WTC11 (cell line): ENCODE measurements around the gene NPL. TPM values are rescaled to one million over a fixed set of nuclear protein-coding genes. Genes with fewer than 3 reads are reported as not detected.

ENCODE experiments used
- ATAC-seq: fragments of 200-7000 bp; cut with Tn5 transposase; 2 replicates; pipeline ENCODE4 v1.10.0; 2021; ENCODE audit warnings: mild to moderate bottlenecking, moderate library complexity
- CTCF ChIA-PET: fragments of 300-600 bp; sonication (Branson Sonifier 250); formaldehyde crosslinking; loops from one replicate; lab custom pipeline; 2021; ENCODE audit warnings: antibody characterized with exemption; lab: Charles Lee
- POLR2A ChIA-PET: fragments of 350-600 bp; sonication (Branson Sonifier 250); formaldehyde crosslinking; loops from one replicate; lab custom pipeline; 2021; ENCODE audit warnings: antibody characterized with exemption; lab: Charles Lee
- DNase-seq: peaks from one replicate; pipeline ENCODE4 v3.0.0; 2021; ENCODE audit warnings: low spot score
- H3K27ac Mint-ChIP-seq: 2 replicates; pipeline ENCODE4 v1.8.0; 2021; ENCODE audit warnings: mixed read lengths
- H3K27me3 Mint-ChIP-seq: 2 replicates; pipeline ENCODE4 v1.8.0; 2021; ENCODE audit warnings: low read depth, mild to moderate bottlenecking, moderate library complexity, mixed read lengths
- H3K36me3 Mint-ChIP-seq: 2 replicates; pipeline ENCODE4 v1.8.0; 2021; ENCODE audit warnings: mixed read lengths
- H3K4me1 Mint-ChIP-seq: 2 replicates; pipeline ENCODE4 v1.8.0; 2022; ENCODE audit warnings: mixed read lengths
- H3K4me3 Mint-ChIP-seq: 2 replicates; pipeline ENCODE4 v1.8.0; 2021; ENCODE audit warnings: mild to moderate bottlenecking, moderate library complexity, mixed read lengths
- H3K9me3 Mint-ChIP-seq: 2 replicates; pipeline ENCODE4 v1.8.0; 2021; ENCODE audit warnings: mixed read lengths
- AFF4 ChIP-seq: sonication (generic); formaldehyde crosslinking; IDR thresholded peaks from 2 replicates; pipeline ENCODE4 v1.8.1; 2023; ENCODE audit warnings: mild to moderate bottlenecking, missing genetic modification reagents, borderline replicate concordance
- ARID4B ChIP-seq: sonication (generic); formaldehyde crosslinking; IDR thresholded peaks from 2 replicates; pipeline ENCODE4 v1.8.0; 2023; ENCODE audit warnings: missing genetic modification reagents, mild to moderate bottlenecking, borderline replicate concordance
- CREB1 ChIP-seq: sonication (generic); formaldehyde crosslinking; IDR thresholded peaks from 2 replicates; pipeline ENCODE4 v1.8.0; 2023; ENCODE audit warnings: mild to moderate bottlenecking, missing genetic modification reagents
- ELF4 ChIP-seq: sonication (generic); formaldehyde crosslinking; IDR thresholded peaks from 2 replicates; pipeline ENCODE4 v1.8.1; 2022; ENCODE audit warnings: low read depth, mild to moderate bottlenecking, moderate library complexity, missing genetic modification reagents
- EMX1 ChIP-seq: fragments of 250-450 bp; sonication (Bioruptor Pico); IDR thresholded peaks from 2 replicates; pipeline ENCODE4 v1.8.0; 2021; ENCODE audit warnings: mild to moderate bottlenecking
- ERG ChIP-seq: fragments of 250-450 bp; sonication (Bioruptor Pico); IDR thresholded peaks from 2 replicates; pipeline ENCODE4 v1.8.0; 2021; ENCODE audit warnings: mild to moderate bottlenecking
- ETV6 ChIP-seq: sonication (generic); formaldehyde crosslinking; IDR thresholded peaks from 2 replicates; pipeline ENCODE4 v1.8.1; 2022; ENCODE audit warnings: mild to moderate bottlenecking, missing genetic modification reagents
- FOXJ3 ChIP-seq: sonication (generic); formaldehyde crosslinking; IDR thresholded peaks from 2 replicates; pipeline ENCODE4 v1.9.0; 2021; ENCODE audit warnings: missing genetic modification reagents, mild to moderate bottlenecking, borderline replicate concordance
- GRHL2 ChIP-seq: fragments of 250-450 bp; sonication (Bioruptor Pico); IDR thresholded peaks from 2 replicates; pipeline ENCODE4 v1.8.0; 2022; ENCODE audit warnings: mild to moderate bottlenecking, moderate library complexity; ENCODE audit not compliant: insufficient replicate concordance, severe bottlenecking
- GTF2I ChIP-seq: fragments of 250-450 bp; sonication (Bioruptor Pico); conservative IDR thresholded peaks from 2 replicates; pipeline ENCODE4 v1.4.0; 2021; ENCODE audit warnings: mild to moderate bottlenecking
- JUN ChIP-seq: sonication (generic); formaldehyde crosslinking; IDR thresholded peaks from 2 replicates; pipeline ENCODE4 v1.8.0; 2023; ENCODE audit warnings: mild to moderate bottlenecking, missing genetic modification reagents
- NR3C1 ChIP-seq: sonication (generic); formaldehyde crosslinking; conservative IDR thresholded peaks from 2 replicates; pipeline ENCODE4 v1.8.1; 2023; ENCODE audit warnings: low read depth, mild to moderate bottlenecking, missing genetic modification reagents
- PREB ChIP-seq: sonication (generic); formaldehyde crosslinking; IDR thresholded peaks from 2 replicates; pipeline ENCODE4 v1.8.1; 2022; ENCODE audit warnings: mild to moderate bottlenecking, missing genetic modification reagents, moderate library complexity, borderline replicate concordance
- SMAD4 ChIP-seq: sonication (generic); formaldehyde crosslinking; IDR thresholded peaks from 2 replicates; pipeline ENCODE4 v1.8.0; 2022; ENCODE audit warnings: mild to moderate bottlenecking, missing genetic modification reagents
- STAT6 ChIP-seq: sonication (generic); formaldehyde crosslinking; conservative IDR thresholded peaks from 2 replicates; pipeline ENCODE4 v1.8.1; 2023; ENCODE audit warnings: mild to moderate bottlenecking, low read depth, missing genetic modification reagents, moderate library complexity
- TCF7 ChIP-seq: sonication (generic); formaldehyde crosslinking; IDR thresholded peaks from 2 replicates; pipeline ENCODE4 v1.8.0; 2022; ENCODE audit warnings: mild to moderate bottlenecking, low read depth, missing genetic modification reagents, moderate library complexity
- USF1 ChIP-seq: sonication (generic); formaldehyde crosslinking; IDR thresholded peaks from 2 replicates; pipeline ENCODE4 v1.8.0; 2022; ENCODE audit warnings: mild to moderate bottlenecking, missing genetic modification reagents
- ZNF671 ChIP-seq: fragments of 250-450 bp; sonication (Bioruptor Pico); IDR thresholded peaks from 2 replicates; pipeline ENCODE4 v1.8.0; 2021; ENCODE audit warnings: mild to moderate bottlenecking
- total RNA-seq: library from RNA; stranded (reverse); gene quantifications from 3 replicates; pipeline ENCODE4 v1.2.3, GENCODE V29; 2021

NPL gene
- total RNA-seq, 1 experiment from 2014 or later: 3.6 TPM

- TF ChIP-seq STAT6 (CRISPR knock-in tag) (no peak), SMAD4 (CRISPR knock-in tag) (no peak), JUN (CRISPR knock-in tag) (no peak), TCF7 (CRISPR knock-in tag) (no peak), ELF4 (CRISPR knock-in tag) (no peak)
These were observed 34.8 kb upstream of the NPL start (continued) for GRCh38 chr1:182754543-182755314.

GRCh38 chr1:182755632-182756031, 33.9 kb upstream of the NPL start:
- DNase-seq (no peak), ATAC-seq (no peak)
- TF ChIP-seq ETV6 (CRISPR knock-in tag): no peak
- no peak for TF ChIP-seq CREB1 (CRISPR knock-in tag)
- no peak for TF ChIP-seq NR3C1 (CRISPR knock-in tag)
- TF ChIP-seq GTF2I (CRISPR knock-in tag): no peak
- no peak for TF ChIP-seq ZNF671 (CRISPR knock-in tag)
- no peak for TF ChIP-seq ERG (CRISPR knock-in tag)
- no peak for TF ChIP-seq USF1 (CRISPR knock-in tag)
- no peak for TF ChIP-seq FOXJ3 (CRISPR knock-in tag)
- Mint-ChIP-seq H3K9me3 (0 out of 2 replicates have a peak, but pooled peaks cover 4% of the 10 kb centered on the region), H3K27ac (no peak overlapping the region), H3K36me3 (no peaks in the 10 kb centered on the region), H3K4me1 (peaks cover 8% of the 10 kb centered on the region; the same call in 1 of the 2 replicates), H3K27me3 (no peaks in the 10 kb centered on the region), H3K4me3 (no peak overlapping the region)
- ChIA-PET CTCF (interaction anchor here (1.4 to 3.0 kb wide), 2 partner anchors 28 to 31 kb away, joined by 3 to 27 read pairs; no protein-coding TSS in a partner anchor), POLR2A (no interaction called here)

GRCh38 chr1:182756423-182756822, 33.1 kb upstream of the NPL start:
- no peak for ATAC-seq
- Mint-ChIP-seq H3K4me1 (peaks cover 8% of the 10 kb centered on the region; the same call in 1 of the 2 replicates), H3K4me3 (no peak overlapping the region), H3K27ac (no peak overlapping the region), H3K36me3 (peaks cover 7% of the 10 kb centered on the region), H3K9me3 (peaks cover 12% of the 10 kb centered on the region), H3K27me3 (no peaks in the 10 kb centered on the region)
- ChIA-PET POLR2A (no interaction called here), CTCF (interaction anchor here (1.4 kb wide), 1 partner anchor 30 kb away, joined by 3 read pairs; no protein-coding TSS in a partner anchor)
- no peak for DNase-seq
- TF ChIP-seq PREB (CRISPR knock-in tag) (no peak), GRHL2 (CRISPR knock-in tag) (no peak), AFF4 (CRISPR knock-in tag) (no peak), EMX1 (no peak), ARID4B (CRISPR knock-in tag) (no peak)
